HepG2 (cell line): ENCODE data around the gene PRIMPOL. TPM values are rescaled to one million over a fixed set of nuclear protein-coding genes. Genes with fewer than 3 reads are reported as not detected.

Experiments
- ASH2L ChIP-seq: fragments of 300-600, 200-600 bp; sonication (generic); IDR thresholded peaks from 2 replicates; pipeline ENCODE4 v1.7.0; 2017; ENCODE audit warnings: low read depth, mild to moderate bottlenecking, moderate library complexity, mixed read lengths, low read length; ENCODE audit not compliant: insufficient read length
- ATF7 ChIP-seq, 2 experiments: fragments of 450-650 bp in 1 of 2; sonication (generic) in 1 of 2; formaldehyde crosslinking in 1 of 2; IDR thresholded peaks; 2 replicates each; pipeline versions ENCODE4 v1.4.0 to v1.6.1; 2016 to 2020; ENCODE audit warnings: antibody characterized with exemption in 1 of 2, mild to moderate bottlenecking in 1 of 2, missing genetic modification reagents in 1 of 2
- DDIT3 ChIP-seq: sonication (generic); formaldehyde crosslinking; IDR thresholded peaks from 2 replicates; pipeline ENCODE4 v1.4.0; 2020; ENCODE audit warnings: mild to moderate bottlenecking, missing genetic modification reagents
- EEA1 ChIP-seq: sonication (generic); formaldehyde crosslinking; IDR thresholded peaks from 2 replicates; pipeline ENCODE4 v1.5.1; 2020; ENCODE audit warnings: mild to moderate bottlenecking, missing genetic modification reagents, borderline replicate concordance
- ETV6 ChIP-seq: sonication (generic); formaldehyde crosslinking; conservative IDR thresholded peaks from 2 replicates; pipeline ENCODE4 v1.4.0; 2020; ENCODE audit warnings: missing genetic modification reagents
- HHEX ChIP-seq: IDR thresholded peaks from 2 replicates; pipeline ENCODE4 v1.6.1; 2016; ENCODE audit warnings: control low read depth
- HIC2 ChIP-seq: sonication (generic); formaldehyde crosslinking; IDR thresholded peaks from 2 replicates; pipeline ENCODE4 v1.9.0; 2022; ENCODE audit warnings: low read depth, missing genetic modification reagents
- HMG20A ChIP-seq: IDR thresholded peaks from 2 replicates; pipeline ENCODE4 v1.6.1; 2016; ENCODE audit warnings: borderline replicate concordance
- HMGXB3 ChIP-seq: sonication (generic); formaldehyde crosslinking; IDR thresholded peaks from 2 replicates; pipeline ENCODE4 v1.4.0; 2020; ENCODE audit warnings: missing genetic modification reagents, borderline replicate concordance
- HNRNPK ChIP-seq: fragments of 200-400 bp; formaldehyde crosslinking; IDR thresholded peaks from 2 replicates; pipeline ENCODE4 v1.6.1; 2018; ENCODE audit warnings: low read length, low read depth, moderate library complexity, mild to moderate bottlenecking; ENCODE audit not compliant: poor library complexity, severe bottlenecking
- IRX3 ChIP-seq: sonication (generic); formaldehyde crosslinking; IDR thresholded peaks from 2 replicates; pipeline ENCODE4 v1.8.1; 2023; ENCODE audit warnings: mild to moderate bottlenecking, low read depth, missing genetic modification reagents, borderline replicate concordance
- ISX ChIP-seq: sonication (generic); formaldehyde crosslinking; conservative IDR thresholded peaks from 2 replicates; pipeline ENCODE4 v1.5.0; 2020; ENCODE audit warnings: missing genetic modification reagents
- ONECUT2 ChIP-seq: sonication (generic); formaldehyde crosslinking; IDR thresholded peaks from 2 replicates; pipeline ENCODE4 v1.4.0; 2020; ENCODE audit warnings: missing genetic modification reagents
- RBFOX2 ChIP-seq: fragments of 200-400 bp; formaldehyde crosslinking; IDR thresholded peaks from 2 replicates; pipeline ENCODE4 v1.6.1; 2017; ENCODE audit warnings: low read depth, mild to moderate bottlenecking, low read length
- SMARCC2 ChIP-seq: fragments of 450-650 bp; IDR thresholded peaks from 2 replicates; pipeline ENCODE4 v1.6.1; 2017; ENCODE audit warnings: antibody characterized with exemption, mild to moderate bottlenecking
- U2AF1 ChIP-seq: fragments of 200-400 bp; formaldehyde crosslinking; optimal IDR thresholded peaks from 2 replicates; pipeline ENCODE3; 2017; ENCODE audit warnings: mild to moderate bottlenecking, low read depth, low read length
- ZMAT3 ChIP-seq: sonication (generic); formaldehyde crosslinking; conservative IDR thresholded peaks from 2 replicates; pipeline ENCODE4 v1.7.0; 2021; ENCODE audit warnings: missing genetic modification reagents
- ZNF253 ChIP-seq: sonication (generic); formaldehyde crosslinking; IDR thresholded peaks from 2 replicates; pipeline ENCODE4 v1.8.0; 2022; ENCODE audit warnings: mild to moderate bottlenecking, missing genetic modification reagents, borderline replicate concordance
- ZNF512 ChIP-seq: sonication (generic); formaldehyde crosslinking; IDR thresholded peaks from 2 replicates; pipeline ENCODE4 v1.4.0; 2020; ENCODE audit warnings: mild to moderate bottlenecking, missing genetic modification reagents
- ZNF652 ChIP-seq: IDR thresholded peaks from 2 replicates; pipeline ENCODE4 v1.6.1; 2016; ENCODE audit warnings: low read depth, borderline replicate concordance
- ZNF772 ChIP-seq: sonication (generic); formaldehyde crosslinking; IDR thresholded peaks from 2 replicates; pipeline ENCODE4 v1.5.0; 2020; ENCODE audit warnings: mild to moderate bottlenecking, missing genetic modification reagents
- polyA plus RNA-seq, 8 experiments: library from polyadenylated mRNA; depleted of rRNA in 3 of 8; stranded (reverse) in 7 of 8; unstranded in 1 of 8; fragments of >200 nt; fragmentation: Illumina TruSeq in 4 of 8; extraction: Trizol in 4 of 8; gene quantifications; 2 replicates each; pipeline versions ENCODE4 v1.2.1 to v1.2.3, GENCODE V29; 2011 to 2016; ENCODE audit warnings: low read depth in 4 of 8, missing spikeins in 1 of 8, mixed read lengths in 1 of 8; ENCODE audit not compliant: insufficient read depth in 1 of 8
- total RNA-seq, 5 experiments: library from RNA; depleted of rRNA; stranded (reverse); fragments of >200 nt; fragmentation: Illumina TruSeq; extraction: Trizol; gene quantifications; 2 replicates each; pipeline ENCODE4 v1.2.3, GENCODE V29; 2016; ENCODE audit warnings: low read depth in 1 of 5

Gene PRIMPOL
- total and polyA plus RNA-seq, 2 of the 13 experiments (the other 11 are each of a cell fraction or from before 2014, with no cell fraction given) = 7.3 to 11.0 TPM

- TF ChIP-seq ASH2L = peak; percentile 90
- peak; percentile 37; the same call in 1 of the 2 replicates for TF ChIP-seq HMG20A
- peak; percentile 95 for TF ChIP-seq ETV6 (CRISPR knock-in tag)
- TF ChIP-seq HIC2 (CRISPR knock-in tag) = peak; percentile 72; the same call in 1 of the 2 replicates
- peak; percentile 81 for TF ChIP-seq RBFOX2
- peak; percentile 73 for TF ChIP-seq U2AF1
- TF ChIP-seq ATF7 (IDR thresholded peaks at IDR 0.05) = no peak
- no peak for TF ChIP-seq ATF7 (CRISPR knock-in tag; IDR thresholded peaks at IDR 0.05)
- peak; percentile 85; the same call in 1 of the 2 replicates for TF ChIP-seq IRX3 (CRISPR knock-in tag)
- TF ChIP-seq HNRNPK = peak; percentile 57
- peak; percentile 93 for TF ChIP-seq ZNF253 (CRISPR knock-in tag)
- peak; percentile 85; the same call in 1 of the 2 replicates for TF ChIP-seq HMGXB3 (CRISPR knock-in tag)
- peak; percentile 81 for TF ChIP-seq HHEX (CRISPR knock-in tag)
- TF ChIP-seq ZMAT3 (CRISPR knock-in tag) = peak; percentile 89
- no peak for TF ChIP-seq SMARCC2
- TF ChIP-seq ONECUT2 (CRISPR knock-in tag) = no peak
- TF ChIP-seq DDIT3 (CRISPR knock-in tag) = no peak
- no peak; the same call in 1 of the 2 replicates for TF ChIP-seq ISX (CRISPR knock-in tag)
- no peak for TF ChIP-seq ZNF652
- TF ChIP-seq ZNF772 (CRISPR knock-in tag) = peak; percentile 98
- peak; percentile 59; the same call in 1 of the 2 replicates for TF ChIP-seq ZNF512
- TF ChIP-seq EEA1 = peak; percentile 42; the same call in 1 of the 2 replicates
These were observed 84.4 kb downstream of the PRIMPOL start, which contains the start of gene CENPU (continued) for GRCh38 chr4:184733654-184734524.
